Measurements from ENCODE around the gene BACE2.
"Not testable (repeated sequence)": the region's sequence is repeated elsewhere in the genome, so short reads cannot be mapped to it uniquely, and the experiment has no call there.

BACE2 gene

DNA sequence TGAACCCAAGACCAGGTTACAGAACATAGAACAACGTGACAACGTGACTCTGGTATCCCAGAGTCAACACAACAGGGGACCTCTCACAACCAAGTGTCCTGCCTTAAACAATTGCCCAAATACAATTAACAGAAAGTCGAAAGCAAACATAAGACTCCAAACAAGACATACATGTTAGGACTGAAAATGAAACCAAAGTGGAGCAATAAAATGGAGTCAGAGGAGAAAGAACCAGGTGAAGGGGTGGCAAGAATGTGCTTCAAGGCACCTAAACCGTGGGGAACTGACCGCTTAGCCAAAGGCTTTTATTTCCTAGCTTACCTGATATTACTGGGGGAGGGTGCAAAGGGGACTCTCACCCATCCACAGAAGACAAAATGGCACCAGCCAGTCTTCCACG lies 17.8 kb downstream of the BACE2 start:
- DNase-seq (ENCODE audit: low read depth in 3 of 3), result no peak

DNA sequence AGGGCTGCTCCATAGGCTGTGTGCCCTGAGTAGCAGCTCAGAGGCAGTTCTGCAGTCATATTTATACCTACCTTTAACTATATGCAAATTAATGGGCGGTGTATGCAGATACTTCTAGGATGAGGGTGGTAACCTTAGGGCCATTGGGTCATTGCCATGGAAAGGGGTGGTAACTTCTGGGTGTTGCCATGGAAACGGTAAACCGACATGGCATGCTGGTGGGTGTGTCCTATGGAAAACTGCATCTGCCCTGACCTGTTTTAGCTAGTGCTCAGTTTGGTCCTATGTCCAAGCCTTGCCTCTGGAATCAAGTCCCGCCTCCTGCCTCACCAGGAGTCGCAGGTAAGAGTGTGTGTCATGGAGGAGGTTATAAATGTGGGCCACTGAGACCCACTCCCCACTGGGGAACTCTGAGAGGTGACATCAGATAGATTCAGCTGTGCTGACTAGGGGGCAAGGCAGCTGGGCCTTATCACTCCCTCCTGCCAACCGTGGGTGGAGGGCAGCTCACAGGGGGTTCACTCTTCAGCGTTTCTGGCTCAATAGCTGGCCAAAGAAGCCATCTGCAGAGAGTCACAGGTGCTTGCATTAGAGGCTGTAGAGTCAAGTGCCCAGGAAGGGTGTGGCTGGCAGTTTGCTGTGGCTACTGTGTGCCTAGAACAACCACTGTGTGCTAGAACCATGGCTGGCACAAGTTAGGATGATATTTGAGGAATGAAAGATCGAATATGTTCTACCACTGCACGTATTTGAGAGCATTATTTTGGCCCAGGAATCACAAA lies 19.0 kb downstream of the BACE2 start:
- no peak for DNase-seq (ENCODE audit: low read depth in 3 of 3)

DNA sequence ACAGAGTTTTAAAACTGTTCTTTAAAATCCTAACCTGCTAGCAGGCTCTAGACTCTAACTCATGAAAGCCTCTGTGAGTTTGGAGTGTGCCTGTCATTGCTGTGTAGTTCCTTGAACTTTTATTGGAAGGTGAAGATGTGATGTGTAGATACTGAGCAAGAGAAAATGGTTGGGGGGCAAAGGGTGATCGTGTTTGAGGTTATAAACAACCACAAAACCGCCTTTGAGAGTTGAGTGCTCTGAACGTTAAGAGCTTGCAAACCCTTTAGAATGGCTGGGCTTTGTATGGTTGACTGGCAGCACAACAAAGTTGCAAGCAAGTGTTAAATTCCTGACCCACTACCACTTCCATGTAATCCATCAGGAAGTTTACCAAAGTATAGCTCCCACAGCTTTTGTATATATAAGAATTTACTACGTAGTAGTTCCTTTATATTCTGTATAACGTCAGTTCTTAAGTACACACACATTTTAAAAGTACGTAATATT lies 19.6 kb downstream of the BACE2 start:
- no peak for DNase-seq (ENCODE audit: low read depth in 3 of 3)

- no peak for DNase-seq (ENCODE audit: low read depth in 3 of 3)
Measured at GRCh38 chr21:41188486-41189149, 20.7 kb downstream of the BACE2 start.

DNA sequence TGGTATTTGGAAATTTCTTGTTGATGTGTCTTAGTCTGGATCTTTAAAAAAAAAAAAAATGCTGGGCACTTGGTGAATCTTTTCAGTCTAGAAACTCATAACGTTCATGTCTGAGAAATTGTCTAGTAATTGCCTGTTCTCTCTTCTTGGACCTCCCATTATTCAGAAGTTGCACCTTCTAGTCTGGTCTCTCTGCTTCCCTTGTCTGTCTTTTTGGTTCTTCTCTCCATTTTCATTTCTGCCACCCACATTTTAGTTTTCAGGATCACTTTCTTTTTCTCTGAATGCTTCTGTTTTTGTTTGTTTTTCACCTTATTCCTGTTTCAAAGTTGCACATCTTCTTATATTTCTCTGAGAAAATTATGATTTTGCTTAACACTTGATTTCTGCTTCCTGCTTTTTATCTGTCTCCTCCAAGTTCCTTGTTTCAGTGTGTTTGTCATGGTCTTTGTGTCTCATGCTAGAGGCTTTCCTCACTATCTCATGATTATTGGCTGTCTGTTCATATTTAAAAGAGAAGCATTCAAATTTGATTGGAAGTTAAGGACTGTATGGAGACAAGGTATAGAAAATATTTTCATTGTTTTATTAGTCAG lies 21.3 kb downstream of the BACE2 start:
- no peak for DNase-seq (ENCODE audit: low read depth in 3 of 3)

DNA sequence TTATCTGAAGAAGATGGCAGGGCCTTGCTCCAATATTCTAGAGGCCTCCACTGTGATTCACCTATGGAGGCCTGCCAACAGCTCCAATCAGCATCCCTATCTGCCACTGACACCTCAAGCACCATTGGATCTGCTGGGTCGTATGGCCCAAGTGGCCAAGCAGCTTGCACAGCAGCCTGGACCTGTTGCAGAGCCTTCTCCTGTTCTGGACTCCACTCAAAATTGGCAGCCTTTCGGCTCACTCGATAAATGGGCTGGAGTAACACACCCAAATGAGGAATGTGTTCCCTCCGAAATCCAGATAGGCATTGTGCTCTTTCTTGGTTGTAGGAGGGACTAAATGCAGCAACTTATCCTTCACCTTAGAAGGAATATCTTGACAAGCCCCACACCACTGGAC lies 24.6 kb downstream of the BACE2 start:
- DNase-seq (ENCODE audit: low read depth in 3 of 3), result not testable (repeated sequence)

- no peak for DNase-seq (ENCODE audit: low read depth in 3 of 3)
Measured at GRCh38 chr21:41195311-41195710, 27.4 kb downstream of the BACE2 start.

GRCh38 chr21:41196993-41197392 lies 29.0 kb downstream of the BACE2 start:
- DNase-seq (ENCODE audit: low read depth in 3 of 3), result no peak

- no peak for DNase-seq (ENCODE audit: low read depth in 3 of 3)
Measured at GRCh38 chr21:41197582-41197981, 29.6 kb downstream of the BACE2 start.

DNA sequence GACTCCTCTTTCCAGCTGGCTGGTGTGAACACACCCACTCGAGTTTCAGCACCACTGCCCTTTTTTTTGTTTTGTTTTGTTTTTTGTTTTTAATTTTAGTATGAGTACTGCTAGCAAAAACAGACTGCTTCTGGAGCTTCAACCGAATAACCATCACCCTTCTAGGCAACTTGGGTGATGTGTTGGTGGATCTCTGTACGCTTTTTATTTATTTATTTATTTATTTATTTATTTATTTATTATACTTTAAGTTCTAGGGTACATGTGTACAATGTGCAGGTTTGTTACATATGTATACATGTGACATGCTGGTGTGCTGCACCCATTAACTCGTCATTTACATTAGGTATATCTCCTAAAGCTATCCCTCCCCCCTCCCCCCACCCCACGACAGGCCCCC lies 30.7 kb downstream of the BACE2 start:
- not testable (repeated sequence) for DNase-seq (ENCODE audit: low read depth in 3 of 3)

DNA sequence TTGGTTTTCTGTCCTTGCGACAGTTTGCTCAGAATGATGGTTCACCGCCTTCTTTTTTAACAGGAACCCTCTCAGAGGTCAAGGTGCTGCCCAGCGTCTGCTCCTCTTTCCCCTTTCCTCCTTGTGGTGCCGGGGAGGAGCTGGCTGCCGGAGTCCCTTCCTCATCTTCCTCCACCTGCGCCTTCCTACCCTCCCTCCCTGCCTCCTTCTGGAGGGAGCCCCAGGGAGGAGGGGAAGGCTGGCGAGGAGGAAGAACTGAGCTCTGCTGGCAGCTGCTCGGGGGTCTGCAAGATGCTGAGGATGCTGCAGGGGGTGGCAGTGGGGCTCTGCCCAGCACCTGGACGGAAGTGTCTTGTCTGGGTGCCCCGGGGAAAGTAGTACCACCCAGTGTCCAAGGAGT lies 31.2 kb downstream of the BACE2 start:
- no peak for DNase-seq (ENCODE audit: low read depth in 3 of 3)

DNA sequence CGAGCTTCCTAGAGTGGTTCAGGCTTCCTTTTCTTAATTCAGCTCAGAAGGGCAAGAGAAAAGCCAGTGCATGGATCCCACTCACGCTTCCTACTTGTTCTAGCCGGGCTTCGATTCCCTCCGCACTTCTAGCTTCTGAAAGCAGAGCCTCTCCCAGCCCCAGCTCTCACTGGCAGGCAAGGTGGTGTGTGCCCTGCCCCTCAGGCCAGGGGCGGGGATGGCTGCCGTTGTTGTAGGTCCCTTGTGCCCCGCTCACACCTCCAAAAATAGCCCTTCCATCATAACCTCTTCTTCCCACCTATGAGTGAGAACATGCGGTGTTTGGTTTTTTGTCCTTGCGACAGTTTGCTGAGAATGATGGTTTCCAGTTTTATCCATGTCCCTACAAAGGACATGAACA lies 31.6 kb downstream of the BACE2 start:
- DNase-seq (ENCODE audit: low read depth in 3 of 3), result no peak

DNA sequence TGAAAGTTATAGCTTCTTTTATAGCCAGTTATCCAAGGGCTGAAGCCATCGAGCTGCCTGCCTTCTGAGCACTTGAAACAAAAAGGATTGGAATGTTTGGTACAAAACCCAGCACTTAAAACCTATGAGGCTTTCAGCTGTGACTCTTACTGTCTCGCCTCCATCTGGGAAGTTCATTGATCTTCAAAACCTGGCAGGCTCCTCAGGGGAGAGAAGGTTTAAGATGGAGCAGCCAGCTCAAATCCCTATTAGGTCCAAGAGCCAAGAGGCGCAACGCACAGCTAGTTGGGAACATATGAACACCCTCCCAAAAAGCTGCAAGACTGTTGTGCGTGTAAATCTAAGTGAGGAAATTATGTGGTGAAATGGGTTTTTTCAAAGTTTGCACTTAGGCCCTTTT lies 33.4 kb downstream of the BACE2 start:
- no peak for DNase-seq (ENCODE audit: low read depth in 3 of 3)

DNA sequence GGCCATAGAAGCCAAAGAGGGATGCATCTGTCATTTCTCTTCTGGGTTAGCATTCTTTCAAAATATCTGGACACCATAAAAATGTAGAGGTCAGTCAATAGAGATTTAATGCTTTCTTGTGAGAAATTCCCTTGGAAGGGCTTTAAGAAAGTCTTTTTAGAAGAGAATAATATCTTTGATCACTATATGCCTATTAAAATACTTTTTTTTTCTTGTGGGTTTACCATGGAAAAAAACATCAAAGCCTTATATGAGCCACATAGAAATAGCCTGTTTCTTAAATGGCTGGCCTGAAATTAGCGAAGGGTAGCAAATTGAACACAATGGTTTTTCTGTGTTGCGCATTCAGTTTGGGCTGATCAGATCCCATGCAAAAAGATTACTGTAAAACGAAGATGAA lies 36.8 kb downstream of the BACE2 start:
- DNase-seq (ENCODE audit: low read depth in 3 of 3), result no peak

- no peak for DNase-seq (ENCODE audit: low read depth in 3 of 3)
Measured at GRCh38 chr21:41207401-41208375, 39.7 kb downstream of the BACE2 start.

GRCh38 chr21:41208376-41208763 lies 40.4 kb downstream of the BACE2 start:
- DNase-seq (ENCODE audit: low read depth in 3 of 3), result no peak

DNA sequence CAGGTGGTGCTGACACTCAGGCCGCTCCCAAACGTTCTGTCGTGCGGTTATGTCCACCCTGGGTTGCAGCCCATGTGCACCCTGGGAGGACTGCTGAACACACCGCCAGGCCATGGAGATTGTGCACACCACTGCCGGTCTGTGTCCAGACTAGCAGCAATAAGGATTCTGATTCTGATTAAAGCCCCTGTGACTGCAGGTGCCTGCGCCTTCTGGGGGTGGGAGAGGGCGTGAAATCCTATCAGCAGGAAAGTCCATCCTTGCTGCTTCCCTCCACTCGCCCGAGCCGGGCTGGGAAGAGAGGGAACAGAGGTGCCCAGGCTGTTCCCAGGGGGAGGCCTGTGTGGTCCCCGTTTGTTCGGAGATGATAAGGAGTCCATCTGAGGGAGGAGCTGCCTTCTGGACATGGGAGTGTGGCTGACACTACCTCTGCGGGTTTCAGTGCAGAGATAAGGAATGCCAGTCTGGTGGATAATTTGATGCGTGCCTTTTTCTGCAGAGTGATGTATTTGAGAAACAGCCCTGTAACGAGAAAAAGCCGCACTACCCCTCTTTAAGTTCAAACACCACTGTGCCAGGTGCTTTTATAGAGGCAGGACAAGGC lies 41.2 kb downstream of the BACE2 start:
- DNase-seq (ENCODE audit: low read depth in 3 of 3), result no peak

GRCh38 chr21:41210426-41211059 lies 42.6 kb downstream of the BACE2 start:
- no peak for DNase-seq (ENCODE audit: low read depth in 3 of 3)

- DNase-seq (ENCODE audit: low read depth in 3 of 3), result no peak
Measured at GRCh38 chr21:41211060-41211805, 43.3 kb downstream of the BACE2 start.

DNA sequence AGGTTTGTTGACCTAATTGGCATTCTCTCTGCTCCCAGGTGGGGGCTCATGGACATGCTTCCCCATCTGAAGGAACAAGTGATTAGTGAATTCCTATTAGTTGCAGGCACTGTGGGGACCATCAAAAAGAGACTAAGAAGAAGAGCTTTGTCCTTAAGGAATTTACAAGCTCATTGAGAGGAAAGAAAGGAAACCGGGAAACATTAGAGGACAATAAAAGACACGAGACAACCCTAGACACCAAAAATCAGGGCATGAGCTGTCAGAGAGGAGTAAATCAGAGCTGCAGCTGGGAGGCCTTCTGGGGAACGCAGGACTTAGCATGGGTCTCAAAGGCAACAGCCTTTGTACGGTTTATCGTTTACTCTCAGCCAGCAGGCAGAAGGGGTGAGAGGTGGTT lies 45.1 kb downstream of the BACE2 start:
- DNase-seq (ENCODE audit: low read depth in 3 of 3), result no peak

Data from stimulated activated CD4-positive, alpha-beta T cell treated with anti-CD3 and anti-CD28 coated beads, TNF-alpha, amount 100 ng/mL, for 48 hours (primary cell).